Transverse colon (tissue), 3 donors: Measurements from ENCODE around the gene LEMD3.

Source experiments
- EP300 ChIP-seq: sonication (generic); formaldehyde crosslinking; IDR thresholded peaks from one replicate; pipeline ENCODE4 v1.6.1; 2017; ENCODE audit warnings: antibody characterized with exemption, low read depth
- POLR2AphosphoS5 ChIP-seq, 3 donors: sonication (generic); formaldehyde crosslinking; IDR thresholded peaks; one replicate each; pipeline ENCODE4 v1.6.1; 2016; ENCODE audit warnings: antibody characterized with exemption in 3 of 3

- no peak for TF ChIP-seq EP300
- no peak for TF ChIP-seq POLR2AphosphoS5 (IDR thresholded peaks at IDR 0.05)
Observed at GRCh38 chr12:65209655-65210043, 40.3 kb downstream of the LEMD3 start.
